ENCODE results near the gene ZBED1. TPM values are rescaled to one million over a fixed set of nuclear protein-coding genes. Genes with fewer than 3 reads are reported as not detected.

Gene ZBED1
- total and polyA plus RNA-seq, 4 donors: 13.5 to 36.7 (median 32.0) TPM

GRCh38 chrX:2523911-2524310 lies 23.1 kb upstream of the ZBED1 start:
- Histone ChIP-seq H3K4me1 (ENCODE audit: control insufficient read depth in 5 of 5, insufficient read depth in 5 of 5, low read length in 5 of 5) (peaks cover 0 to 2% (median 0%) of the 10 kb centered on the region in 5 donors), H3K27ac (ENCODE audit: low read depth in 1 of 2, low read length in 1 of 2) (no peak overlapping the region), H3K36me3 (ENCODE audit: control insufficient read depth in 4 of 4, insufficient read depth in 4 of 4, low read length in 4 of 4) (no peaks in the 10 kb centered on the region), H3K9me3 (ENCODE audit: control insufficient read depth in 4 of 4, insufficient read depth in 3 of 4, low read length in 3 of 4) (no peaks in the 10 kb centered on the region), H3K4me3 (no peak overlapping the region), H3K9ac (ENCODE audit: insufficient read depth in 1 of 2, low read length in 2 of 2) (no peak overlapping the region), H3K27me3 (ENCODE audit: control insufficient read depth in 3 of 3, insufficient read depth in 3 of 3, low read length in 2 of 3) (peaks cover 0 to 6% (median 0%) of the 10 kb centered on the region in 3 donors)
- ATAC-seq (ENCODE audit: insufficient read depth, low FRiP score): no peak
- TF ChIP-seq CTCF (IDR thresholded peaks at IDR 0.05; ENCODE audit: control extremely low read depth, extremely low read depth): no peak
- no peak for DNase-seq
- 73 to 82% methylated on average over 6 of the region's 6 CpGs for WGBS, 2 donors

- Histone ChIP-seq H3K4me3 (no peak overlapping the region), H3K9ac (ENCODE audit: insufficient read depth in 1 of 2, low read length in 2 of 2) (no peak overlapping the region), H3K9me3 (ENCODE audit: control insufficient read depth in 4 of 4, insufficient read depth in 3 of 4, low read length in 3 of 4) (no peaks in the 10 kb centered on the region), H3K27ac (ENCODE audit: low read depth in 1 of 2, low read length in 1 of 2) (no peak overlapping the region), H3K36me3 (ENCODE audit: control insufficient read depth in 4 of 4, insufficient read depth in 4 of 4, low read length in 4 of 4) (no peaks in the 10 kb centered on the region), H3K27me3 (ENCODE audit: control insufficient read depth in 3 of 3, insufficient read depth in 3 of 3, low read length in 2 of 3) (peaks cover 0 to 6% (median 0%) of the 10 kb centered on the region in 3 donors), H3K4me1 (ENCODE audit: control insufficient read depth in 5 of 5, insufficient read depth in 5 of 5, low read length in 5 of 5) (peaks cover 0 to 2% (median 0%) of the 10 kb centered on the region in 5 donors)
- TF ChIP-seq CTCF (IDR thresholded peaks at IDR 0.05; ENCODE audit: control extremely low read depth, extremely low read depth): no peak
- ATAC-seq (ENCODE audit: insufficient read depth, low FRiP score) (no peak), DNase-seq (no peak)
- whole genome bisulfite sequencing, 2 donors: 65 to 67% methylated on average over 6 of the region's 6 CpGs
These were observed 21.2 kb upstream of the ZBED1 start for GRCh38 chrX:2521927-2522386.

GRCh38 chrX:2521092-2521926 lies 20.5 kb upstream of the ZBED1 start:
- ATAC-seq (ENCODE audit: insufficient read depth, low FRiP score) (no peak), DNase-seq (peak in 2 of 3 donors; percentile 17 to 25)
- no peak for TF ChIP-seq CTCF (IDR thresholded peaks at IDR 0.05; ENCODE audit: control extremely low read depth, extremely low read depth)
- H3K9ac ChIP-seq (ENCODE audit: insufficient read depth in 1 of 2, low read length in 2 of 2): no peak overlapping the region
- no peaks in the 10 kb centered on the region for H3K36me3 ChIP-seq (ENCODE audit: control insufficient read depth in 4 of 4, insufficient read depth in 4 of 4, low read length in 4 of 4)
- no peak overlapping the region for H3K27ac ChIP-seq (ENCODE audit: low read depth in 1 of 2, low read length in 1 of 2)
- 21 to 31% methylated on average over 15 of the region's 15 CpGs for WGBS, 2 donors
- H3K27me3 ChIP-seq (ENCODE audit: control insufficient read depth in 3 of 3, insufficient read depth in 3 of 3, low read length in 2 of 3): peaks cover 0 to 6% (median 0%) of the 10 kb centered on the region in 3 donors
- H3K4me3 ChIP-seq: no peak overlapping the region
- peaks cover 0 to 2% (median 0%) of the 10 kb centered on the region in 5 donors for H3K4me1 ChIP-seq (ENCODE audit: control insufficient read depth in 5 of 5, insufficient read depth in 5 of 5, low read length in 5 of 5)
- H3K9me3 ChIP-seq (ENCODE audit: control insufficient read depth in 4 of 4, insufficient read depth in 3 of 4, low read length in 3 of 4): no peaks in the 10 kb centered on the region

Measured in lung (tissue), 12 donors.